Inflammatory macrophage (primary cell): Measurements from ENCODE around the gene GNL1.
"Not testable (repeated sequence)": the region's sequence is repeated elsewhere in the genome, so short reads cannot be mapped to it uniquely, and the experiment has no call there.

ENCODE experiments used
- DNase-seq, 2 donors: peaks; one replicate each; pipeline ENCODE4 v3.0.0-alpha.2; 2020 to 2022

The GNL1 gene

GRCh38 chr6:30495060-30495459, 61.2 kb downstream of the GNL1 start:
- not testable (repeated sequence) for DNase-seq

GRCh38 chr6:30494291-30494861, 61.9 kb downstream of the GNL1 start:
- no peak for DNase-seq

- DNase-seq = no peak
Measured at GRCh38 chr6:30493643-30494250, 62.5 kb downstream of the GNL1 start.

GRCh38 chr6:30491991-30492952, 64.0 kb downstream of the GNL1 start:
- DNase-seq = no peak
